Stomach (tissue), 9 donors: Measurements from ENCODE around the gene QPRT. TPM values are rescaled to one million over a fixed set of nuclear protein-coding genes. Genes with fewer than 3 reads are reported as not detected.
"Not testable (repeated sequence)": the region's sequence is repeated elsewhere in the genome, so short reads cannot be mapped to it uniquely, and the experiment has no call there.

Source experiments
- DNase-seq, 2 donors: peaks; one replicate each; pipeline versions ENCODE4 v3.0.0 to v3.0.0-alpha.2; 2013 to 2019
- H3K27ac ChIP-seq, 5 donors: fragments of 200-600 bp in 4 of 5; sonication (generic) in 4 of 5; one replicate each; pipeline ENCODE4 v1.5.1; 2013 to 2019; ENCODE audit warnings: mild to moderate bottlenecking in 1 of 5, moderate library complexity in 1 of 5
- H3K27me3 ChIP-seq, 3 donors: fragments of 200-600 bp; sonication (generic); one replicate each; pipeline ENCODE4 v1.5.1; 2017 to 2019; ENCODE audit warnings: mixed run types in 1 of 3
- H3K36me3 ChIP-seq, 4 donors: fragments of 200-600 bp; sonication (generic); 1 replicate in 3 of 4; 2 replicates in 1 of 4; pipeline ENCODE4 v1.5.1; 2016 to 2019
- H3K4me1 ChIP-seq, 4 donors: fragments of 200-600 bp; sonication (generic); one replicate each; pipeline ENCODE4 v1.5.1; 2016 to 2019
- H3K4me3 ChIP-seq, 4 donors: fragments of 200-600 bp; sonication (generic) in 3 of 4; one replicate each; pipeline ENCODE4 v1.5.1; 2016 to 2019; ENCODE audit warnings: mild to moderate bottlenecking in 1 of 4
- H3K9me3 ChIP-seq, 4 donors: fragments of 200-600 bp; sonication (generic); one replicate each; pipeline ENCODE4 v1.5.1; 2016 to 2019
- CTCF ChIP-seq, 7 experiments: fragments of 450-650 bp in 4 of 7; fragments of 200-600 bp in 3 of 7; sonication (generic) in 3 of 7; IDR thresholded peaks; one replicate each; pipeline ENCODE4 v1.5.1; 2016 to 2019; ENCODE audit warnings: antibody characterized with exemption in 7 of 7, control low read depth in 2 of 7, mild to moderate bottlenecking in 1 of 7
- EP300 ChIP-seq: sonication (generic); formaldehyde crosslinking; IDR thresholded peaks from one replicate; pipeline ENCODE4 v1.6.1; 2017; ENCODE audit warnings: antibody characterized with exemption
- POLR2A ChIP-seq, 4 donors: fragments of 450-650 bp; IDR thresholded peaks; one replicate each; pipeline ENCODE4 v1.6.1; 2016; ENCODE audit warnings: antibody characterized with exemption in 4 of 4, control low read depth in 2 of 4, mild to moderate bottlenecking in 1 of 4, moderate library complexity in 1 of 4
- POLR2AphosphoS5 ChIP-seq, 3 donors: sonication (generic); formaldehyde crosslinking; IDR thresholded peaks; one replicate each; pipeline ENCODE4 v1.6.1; 2016; ENCODE audit warnings: antibody characterized with exemption in 3 of 3
- WGBS, 5 donors: extraction: QIAGEN DNeasy Blood & Tissue Kit in 3 of 5; methylation state at CpG; one replicate each; pipeline versions ENCODE4 v1.1.5 to v1.1.7; 2013 to 2018; 5-methylcytosine and 5-hydroxymethylcytosine counted together
- intact Hi-C: fragments of 100-400 bp; cut with DNase I; formaldehyde crosslinking; loops from one replicate; pipeline ENCODE4 v1.15.1; 2023; ENCODE audit warnings: low total_unique reads
- polyA plus RNA-seq, 3 donors: library from polyadenylated mRNA; stranded (reverse); fragments of 200-250 nt; gene quantifications; one replicate each; pipeline ENCODE4 v1.2.3, GENCODE V29; 2013
- total RNA-seq, 5 donors: library from RNA; depleted of rRNA; stranded (reverse); fragments of >200 nt; gene quantifications; one replicate each; pipeline versions ENCODE4 v1.1.0 to v1.2.3, GENCODE V29; 2014 to 2016
- donor health status: healthy with polysubstance abuse.
- donor health status: Bipolar disorder and iron deficiency.
- donor health status: healthy.

QPRT gene
- total and polyA plus RNA-seq, 8 donors, result 2.4 to 114 (median 7.5) TPM; not detected in 1

- no peak for TF ChIP-seq CTCF (IDR thresholded peaks at IDR 0.05)
- 55 to 67% (median 62%) methylated on average over 2 of the region's 2 CpGs for WGBS, 5 donors
Observed at GRCh38 chr16:29651774-29652349, 27.1 kb upstream of the QPRT start.

GRCh38 chr16:29653471-29653870 is 25.5 kb upstream of the QPRT start:
- Histone ChIP-seq H3K9me3 (no peaks in the 10 kb centered on the region), H3K36me3 (no peaks in the 10 kb centered on the region), H3K27me3 (peaks cover 0 to 5% (median 0%) of the 10 kb centered on the region in 3 donors), H3K27ac (no peak overlapping the region), H3K4me1 (no peaks in the 10 kb centered on the region), H3K4me3 (no peak overlapping the region)
- 64 to 79% (median 77%) methylated on average over 12 of the region's 12 CpGs for WGBS, 5 donors
- TF ChIP-seq POLR2A (IDR thresholded peaks at IDR 0.05) (no peak), POLR2AphosphoS5 (IDR thresholded peaks at IDR 0.05) (no peak), CTCF (IDR thresholded peaks at IDR 0.05) (no peak), EP300 (no peak)
- intact Hi-C loops, result no loop called here
- no peak for DNase-seq

More at GRCh38 chr16:29651774-29652349, 27.1 kb upstream of the QPRT start:
- intact Hi-C loops, result no loop called here
- Histone ChIP-seq H3K9me3 (no peaks in the 10 kb centered on the region), H3K4me3 (no peak overlapping the region), H3K4me1 (no peaks in the 10 kb centered on the region), H3K27me3 (peaks cover 0 to 5% (median 0%) of the 10 kb centered on the region in 3 donors), H3K36me3 (no peaks in the 10 kb centered on the region), H3K27ac (no peak overlapping the region)
- DNase-seq, result no peak

GRCh38 chr16:29653890-29654289 is 25.1 kb upstream of the QPRT start:
- H3K4me1 ChIP-seq, H3K9me3 ChIP-seq, H3K27ac ChIP-seq, H3K36me3 ChIP-seq, DNase-seq, H3K27me3 ChIP-seq, H3K4me3 ChIP-seq, intact Hi-C loops: not testable (repeated sequence)
- 89 to 96% (median 90%) methylated on average over 7 of the region's 7 CpGs for WGBS, 5 donors

GRCh38 chr16:29656688-29657523 is 22.1 kb upstream of the QPRT start:
- Histone ChIP-seq H3K9me3 (no peaks in the 10 kb centered on the region), H3K4me1 (no peaks in the 10 kb centered on the region), H3K36me3 (no peaks in the 10 kb centered on the region), H3K27ac (no peak overlapping the region), H3K4me3 (no peak overlapping the region), H3K27me3 (peaks cover 0 to 5% (median 0%) of the 10 kb centered on the region in 3 donors)
- TF ChIP-seq EP300, result no peak
- DNase-seq, result no peak
- 67 to 78% (median 74%) methylated on average over 10 to 11 of the region's 11 CpGs for WGBS, 5 donors
- intact Hi-C loops, result no loop called here

GRCh38 chr16:29658705-29659104 is 20.3 kb upstream of the QPRT start:
- intact Hi-C loops, result no loop called here
- H3K27me3 ChIP-seq, result peaks cover 0 to 12% (median 0%) of the 10 kb centered on the region in 3 donors
- no peak for DNase-seq
- no peaks in the 10 kb centered on the region for H3K9me3 ChIP-seq
- WGBS, 5 donors, result 75 to 80% (median 76%) methylated on average over 6 of the region's 6 CpGs
- no peaks in the 10 kb centered on the region for H3K36me3 ChIP-seq
- no peak overlapping the region for H3K27ac ChIP-seq
- H3K4me1 ChIP-seq, result peaks cover 0 to 6% (median under 1%) of the 10 kb centered on the region in 4 donors
- no peak overlapping the region for H3K4me3 ChIP-seq
- no peak for TF ChIP-seq POLR2A (IDR thresholded peaks at IDR 0.05)
- TF ChIP-seq EP300, result no peak
- TF ChIP-seq POLR2AphosphoS5 (IDR thresholded peaks at IDR 0.05), result no peak
- TF ChIP-seq CTCF (IDR thresholded peaks at IDR 0.05), result no peak
